HPDE6-E6E7 (cell line): ENCODE data around the gene ALKBH3.

Source experiments
- DNase-seq: peaks from one replicate; pipeline ENCODE4 v3.0.0; 2011; ENCODE audit warnings: missing footprints; ENCODE audit errors: extremely low spot score

The ALKBH3 gene

GRCh38 chr11:43922295-43922648 lies 41.6 kb downstream of the ALKBH3 start:
- no peak for DNase-seq

- no peak for DNase-seq
Observed at GRCh38 chr11:43922744-43923405, 42.2 kb downstream of the ALKBH3 start.

GRCh38 chr11:43923406-43924111 lies 42.9 kb downstream of the ALKBH3 start:
- DNase-seq, result no peak

GRCh38 chr11:43924112-43924855 lies 43.7 kb downstream of the ALKBH3 start:
- DNase-seq, result no peak

GRCh38 chr11:43925063-43925931 lies 44.7 kb downstream of the ALKBH3 start:
- no peak for DNase-seq

GRCh38 chr11:43925932-43926505 lies 45.4 kb downstream of the ALKBH3 start:
- no peak for DNase-seq

GRCh38 chr11:43927070-43927469 lies 46.4 kb downstream of the ALKBH3 start:
- DNase-seq, result no peak

- no peak for DNase-seq
Observed at GRCh38 chr11:43927925-43928707, 47.5 kb downstream of the ALKBH3 start.

GRCh38 chr11:43928721-43929120 lies 48.1 kb downstream of the ALKBH3 start:
- DNase-seq, result no peak

GRCh38 chr11:43930868-43931716 lies 50.5 kb downstream of the ALKBH3 start:
- DNase-seq, result no peak

GRCh38 chr11:43931717-43932039 lies 51.0 kb downstream of the ALKBH3 start:
- DNase-seq, result no peak

- DNase-seq, result no peak
Observed at GRCh38 chr11:43933226-43933607, 52.6 kb downstream of the ALKBH3 start.

- no peak for DNase-seq
Observed at GRCh38 chr11:43933608-43934551, 53.2 kb downstream of the ALKBH3 start.

- no peak for DNase-seq
Observed at GRCh38 chr11:43934601-43935423, 54.2 kb downstream of the ALKBH3 start.

- no peak for DNase-seq
Observed at GRCh38 chr11:43935424-43935979, 54.9 kb downstream of the ALKBH3 start.

- no peak for DNase-seq
Observed at GRCh38 chr11:43936076-43936475, 55.4 kb downstream of the ALKBH3 start.
